ENCODE results near the gene CLMN.

- TF ChIP-seq POLR2A (IDR thresholded peaks at IDR 0.05; ENCODE audit: low read depth, low read length) (no peak), CTCF (conservative IDR thresholded peaks at IDR 0.05; ENCODE audit: low read depth, low read length) (no peak), RAD21 (IDR thresholded peaks at IDR 0.05; ENCODE audit: low read length) (no peak)
These were observed 20.4 kb downstream of the CLMN start for GRCh38 chr14:95299271-95299670.

All from IMR-90 (cell line).